T-helper 1 cell (primary cell): ENCODE measurements around the gene SGPP1.
"Not testable (repeated sequence)": the region's sequence is repeated elsewhere in the genome, so short reads cannot be mapped to it uniquely, and the experiment has no call there.

ENCODE experiments used
- DNase-seq, 5 donors: peaks; one replicate each; pipeline ENCODE4 v3.0.0-alpha.2; 2012 to 2020

SGPP1 gene

GRCh38 chr14:63672417-63673180 is 55.3 kb downstream of the SGPP1 start:
- no peak for DNase-seq

- DNase-seq = no peak
Observed at GRCh38 chr14:63671987-63672386, 55.9 kb downstream of the SGPP1 start.

GRCh38 chr14:63670692-63671091 is 57.2 kb downstream of the SGPP1 start:
- DNase-seq = no peak

GRCh38 chr14:63666335-63666734 is 61.5 kb downstream of the SGPP1 start:
- DNase-seq = no peak

DNA sequence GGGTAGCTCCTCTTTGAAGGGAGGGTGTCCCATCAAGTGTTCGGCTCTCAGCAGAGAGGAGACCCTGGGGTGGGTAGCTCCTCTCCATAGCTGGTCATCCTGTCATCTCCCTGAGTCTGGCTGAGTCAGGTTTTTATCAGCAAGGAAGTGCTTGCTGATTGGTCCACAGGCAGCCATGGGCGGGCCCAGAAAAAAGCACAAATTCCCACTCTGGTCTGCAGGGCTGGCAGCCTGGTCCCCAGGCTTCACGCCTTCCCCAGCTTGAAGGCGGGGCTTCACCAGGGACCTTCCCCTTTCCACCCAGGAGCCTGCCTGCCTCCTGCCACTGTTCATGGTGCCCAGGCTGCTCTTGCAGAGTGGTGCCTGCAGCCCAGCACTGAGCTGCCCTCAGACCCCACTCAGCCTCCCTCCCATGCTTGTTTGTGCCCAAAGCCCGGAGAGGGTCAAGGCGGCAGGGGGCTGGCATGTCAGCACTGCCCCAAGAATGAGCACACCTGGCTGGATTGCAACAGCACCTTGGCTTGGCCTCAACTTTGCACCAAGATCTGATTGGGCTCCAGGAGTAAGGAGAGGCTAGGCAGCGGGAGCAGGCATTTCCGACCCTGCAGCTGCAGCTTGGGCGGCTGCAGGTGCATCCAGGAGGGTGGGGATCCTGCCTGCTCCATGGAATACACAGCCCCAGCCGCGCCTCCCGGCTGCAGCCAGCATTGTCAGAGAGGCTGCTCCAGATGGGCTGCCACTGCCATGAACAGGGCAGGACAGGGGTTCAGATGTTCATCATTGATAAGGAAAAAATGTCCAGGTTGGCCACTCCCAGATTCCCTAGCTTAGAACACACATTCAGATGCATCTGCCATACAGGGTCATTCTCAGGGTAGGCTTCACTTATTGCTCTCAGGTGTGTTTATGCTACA is 64.2 kb downstream of the SGPP1 start:
- no peak for DNase-seq

- no peak for DNase-seq
Observed at GRCh38 chr14:63662776-63663175, 65.1 kb downstream of the SGPP1 start.

GRCh38 chr14:63661881-63662280 is 66.0 kb downstream of the SGPP1 start:
- DNase-seq = not testable (repeated sequence)

DNA sequence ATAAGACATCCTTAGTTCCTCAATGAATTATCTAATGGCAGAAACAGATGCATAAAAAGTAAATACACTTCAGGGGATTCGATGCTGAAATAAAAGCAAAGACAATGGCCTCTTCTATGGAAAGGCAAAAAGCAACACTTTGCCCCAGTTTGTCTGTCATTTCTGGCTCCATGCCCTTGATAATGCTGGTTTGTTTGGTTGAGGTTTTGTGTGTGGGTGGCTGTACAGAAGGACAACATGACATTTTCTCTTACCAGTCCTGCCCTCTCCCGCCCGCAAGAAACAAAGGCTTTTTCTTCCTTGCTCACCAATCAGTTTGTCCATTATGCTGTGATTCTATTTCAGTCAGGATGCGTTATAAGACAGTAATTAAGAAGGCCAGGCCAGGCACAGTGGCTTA is 68.1 kb downstream of the SGPP1 start:
- no peak for DNase-seq

DNA sequence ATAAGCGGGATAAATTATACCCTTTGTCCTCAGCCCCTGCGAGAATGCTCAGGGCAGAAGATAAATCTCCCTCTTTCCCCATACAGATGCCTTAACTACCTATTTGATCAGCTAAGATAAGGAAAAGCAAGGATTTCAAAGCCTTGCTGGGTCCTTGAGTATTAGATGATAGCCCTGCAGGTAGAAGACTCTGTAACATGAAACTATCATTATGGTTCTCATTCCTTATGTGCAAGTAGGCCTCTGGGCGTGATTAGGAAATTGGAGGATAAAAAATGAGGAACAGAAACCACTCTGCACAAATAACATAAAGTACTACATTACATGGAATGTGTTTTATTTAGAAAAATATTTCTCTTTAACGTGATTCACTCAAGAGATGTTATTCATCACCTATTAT is 71.7 kb downstream of the SGPP1 start:
- no peak for DNase-seq

DNA sequence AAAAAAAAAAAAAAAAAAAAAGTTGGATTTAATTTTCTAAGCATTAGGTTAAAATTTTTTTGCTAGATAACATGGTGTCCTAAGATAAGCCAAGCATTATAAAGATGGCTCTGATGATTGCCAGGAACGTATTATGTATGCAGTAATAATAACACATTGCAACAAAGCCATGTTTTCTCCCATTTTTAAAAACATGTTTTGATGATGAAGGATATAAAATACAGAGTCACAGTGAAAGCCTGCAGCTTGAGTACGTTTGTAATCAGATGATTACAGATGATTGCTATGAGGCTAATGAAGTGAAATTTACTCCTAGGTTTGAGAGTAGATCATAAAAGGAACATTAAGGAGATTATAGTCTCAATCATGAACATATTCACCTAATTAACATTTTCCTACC is 72.9 kb downstream of the SGPP1 start:
- DNase-seq = no peak

DNA sequence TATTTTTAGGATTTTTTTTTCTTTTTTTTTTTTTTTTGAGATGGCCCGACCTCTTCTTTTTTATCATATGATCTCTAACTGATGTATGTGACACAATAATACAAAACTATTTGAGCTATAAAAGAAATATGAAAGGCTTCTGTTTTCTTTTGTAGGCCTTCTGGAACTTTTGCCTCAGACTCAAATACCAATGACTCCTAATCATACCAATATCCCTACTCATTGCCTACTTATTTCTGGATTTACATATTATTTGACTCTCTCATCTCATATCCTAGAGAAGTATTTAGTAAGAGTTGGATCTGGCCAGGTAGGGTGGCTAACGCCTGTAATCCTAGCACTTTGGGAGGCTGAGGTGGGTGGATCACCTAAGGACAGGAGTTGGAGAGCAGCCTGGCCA is 73.5 kb downstream of the SGPP1 start:
- DNase-seq = no peak

- peak in 1 of 5 donors; percentile 32 for DNase-seq
Observed at GRCh38 chr14:63652406-63652805, 75.5 kb downstream of the SGPP1 start.

DNA sequence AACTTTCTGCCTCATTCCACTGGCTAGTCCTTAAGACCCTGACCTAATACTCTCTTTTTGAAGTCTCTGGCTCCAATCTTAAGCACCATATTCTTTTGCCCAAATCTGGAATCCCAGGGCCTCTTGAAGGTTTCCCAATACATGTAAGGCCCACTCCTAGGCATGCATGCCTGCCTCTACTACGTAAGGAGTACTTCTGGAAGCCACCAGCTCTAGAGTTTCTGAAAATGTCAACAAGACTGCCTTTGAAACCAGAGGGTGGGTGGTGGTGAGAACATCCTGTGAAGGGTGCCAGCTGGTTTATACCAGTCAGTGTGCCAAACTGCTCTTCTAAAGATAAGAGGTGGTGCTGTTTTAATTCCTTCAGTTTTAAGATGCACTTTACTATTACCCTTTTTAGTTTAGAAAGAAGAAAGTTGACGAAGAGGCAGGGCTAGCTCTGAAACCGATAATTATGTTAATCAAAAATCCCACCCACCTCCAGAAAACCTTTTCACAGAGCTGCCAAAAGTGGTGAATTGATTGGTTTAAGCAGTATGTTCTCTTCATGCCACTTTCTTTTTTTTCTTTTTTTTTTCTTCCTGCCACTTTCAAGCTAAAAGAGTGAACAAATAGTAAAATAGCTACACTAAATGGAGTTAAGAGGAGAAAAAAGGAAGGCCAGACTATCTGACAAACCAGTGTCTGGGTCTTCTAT is 77.5 kb downstream of the SGPP1 start:
- peak in 3 of 5 donors; percentile 29 to 79 (median 44) for DNase-seq

- DNase-seq = no peak
Observed at GRCh38 chr14:63647696-63648410, 80.0 kb downstream of the SGPP1 start.

DNA sequence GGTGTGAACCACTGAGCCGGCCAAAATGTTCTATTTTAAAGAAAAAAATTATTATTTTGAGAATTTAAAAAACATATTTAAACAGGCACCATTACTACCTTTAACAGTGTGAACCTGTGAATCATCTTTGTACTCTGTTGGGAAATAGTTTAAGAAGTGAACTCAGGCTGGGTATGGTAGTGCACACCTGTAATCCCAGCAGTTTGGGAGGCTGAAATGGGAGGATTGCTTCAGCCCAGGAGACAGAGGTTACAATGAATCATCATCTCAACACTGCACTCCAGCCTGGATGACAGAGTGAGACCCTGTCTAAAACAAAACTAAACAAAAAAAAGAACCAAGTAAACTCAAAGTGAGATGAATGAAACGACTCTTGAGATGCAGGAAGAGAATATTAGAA is 83.1 kb downstream of the SGPP1 start:
- no peak for DNase-seq

GRCh38 chr14:63642656-63643382 is 85.0 kb downstream of the SGPP1 start:
- DNase-seq = no peak

DNA sequence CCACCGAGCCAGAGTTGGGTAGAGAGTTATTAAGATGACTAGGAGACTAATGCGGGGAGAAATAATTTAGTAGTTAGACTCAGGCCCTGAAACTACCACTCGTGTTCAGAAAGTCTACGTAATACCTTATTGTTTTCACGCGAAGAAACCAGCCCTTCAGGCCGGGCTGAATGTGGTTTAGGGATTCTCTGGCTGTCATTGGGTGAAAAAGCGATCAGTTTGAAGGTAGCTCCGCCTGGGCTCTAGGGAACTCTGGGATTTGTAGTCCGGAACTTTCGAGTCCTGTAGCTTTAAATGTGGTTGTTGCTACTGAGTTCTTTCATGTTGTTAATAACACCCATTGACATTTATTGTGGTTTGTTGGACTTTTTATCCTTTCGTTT is 85.6 kb downstream of the SGPP1 start:
- peak; percentile 56 to 94 (median 77) for DNase-seq

DNA sequence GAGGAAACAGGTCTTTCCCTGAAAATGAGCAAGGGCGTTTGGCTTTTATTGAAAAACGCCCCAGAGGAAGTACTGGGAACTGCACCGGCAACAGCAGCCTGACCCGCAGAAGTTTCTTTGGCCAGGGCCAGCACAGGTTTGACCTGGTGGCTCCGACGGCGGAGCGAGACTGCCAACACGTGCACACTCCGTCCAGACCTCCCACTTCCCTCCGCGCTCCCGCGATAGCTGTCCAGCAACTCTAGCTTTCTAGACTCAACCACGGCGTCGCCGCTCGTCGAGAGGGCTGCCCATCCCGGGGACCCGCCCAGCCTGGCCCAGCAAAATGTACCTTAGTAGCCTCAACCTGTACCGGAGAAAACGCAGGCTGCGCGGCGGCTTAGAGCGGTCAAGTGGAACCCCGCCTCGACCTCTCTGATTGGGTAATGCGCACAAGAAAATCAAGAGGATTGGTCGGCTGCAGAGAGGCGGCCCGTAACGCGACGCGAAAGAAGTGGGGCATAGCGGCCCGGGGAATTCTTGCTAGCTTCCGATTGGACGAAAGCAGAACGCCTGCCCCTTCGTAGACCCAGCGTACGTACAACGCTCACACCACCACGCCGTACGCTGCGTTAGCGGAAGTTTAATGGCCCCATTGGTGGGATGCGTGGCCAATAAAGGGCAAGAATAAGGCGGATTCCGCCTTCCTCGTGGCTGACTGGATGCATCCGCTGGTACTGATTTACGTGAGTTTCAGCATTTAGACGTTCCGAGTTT is 86.2 kb downstream of the SGPP1 start, which contains the start of gene WDR89:
Gene WDR89 (minus strand): TSS at position 399 of the 756 bp plus-strand sequence. CDS start 41,929 bp downstream, outside the sequence.
- peak; percentile 93 to 99 (median 95) for DNase-seq

GRCh38 chr14:63638493-63638892 is 89.4 kb downstream of the SGPP1 start:
- DNase-seq = no peak

GRCh38 chr14:63636094-63636635 is 91.7 kb downstream of the SGPP1 start:
- not testable (repeated sequence) for DNase-seq
